GM19240 (cell line): Measurements from ENCODE around the gene CFC1.
"Not testable (repeated sequence)": the region's sequence is repeated elsewhere in the genome, so short reads cannot be mapped to it uniquely, and the experiment has no call there.

Experiments used
- DNase-seq: peaks from one replicate; pipeline ENCODE4 v3.0.0; 2011; ENCODE audit warnings: low spot score; ENCODE audit not compliant: insufficient read length

CFC1 gene

GRCh38 chr2:130599393-130599792 lies at the start of gene CFC1:
TSS of gene CFC1 (minus strand) at chr2:130599575. CDS start at chr2:130599287, 288 bp downstream.
- not testable (repeated sequence) for DNase-seq

- DNase-seq = not testable (repeated sequence)
These were observed 42.3 kb upstream of the CFC1 start for GRCh38 chr2:130641688-130642087.

- DNase-seq = not testable (repeated sequence)
These were observed 39.6 kb upstream of the CFC1 start for GRCh38 chr2:130638973-130639372.

DNA sequence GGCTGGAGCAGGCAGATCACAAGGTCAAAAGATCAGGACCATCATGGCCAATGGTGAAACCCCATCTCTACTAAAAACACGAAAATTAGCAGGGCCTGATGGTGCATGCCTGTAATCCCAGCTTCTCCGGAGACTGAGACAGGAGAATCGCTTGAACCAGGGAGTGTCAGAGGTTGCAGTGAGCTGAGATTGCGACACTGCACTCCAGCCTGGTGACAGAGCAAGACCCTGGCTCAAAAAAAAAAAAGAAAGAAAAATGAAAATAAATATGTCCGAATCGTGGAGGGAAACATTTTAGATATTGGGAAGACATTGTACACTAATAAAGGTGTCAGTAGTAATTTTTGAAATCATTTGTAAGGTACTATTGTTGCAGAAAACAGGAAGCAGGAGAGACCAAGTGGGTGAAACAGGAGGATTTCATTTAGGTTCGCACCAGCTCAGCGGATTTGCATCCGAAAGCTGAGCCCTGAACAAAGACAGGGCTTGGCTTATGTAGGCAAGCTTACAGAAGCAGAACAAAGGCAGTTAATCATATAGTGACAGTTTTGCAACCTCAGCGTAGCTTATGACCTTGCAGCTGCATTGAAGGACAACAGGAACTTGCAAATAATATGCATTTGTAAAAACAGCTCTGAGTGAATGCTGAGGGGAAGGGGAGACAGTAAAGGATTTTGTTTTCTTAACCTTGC lies 29.6 kb upstream of the CFC1 start:
- DNase-seq = not testable (repeated sequence)

DNA sequence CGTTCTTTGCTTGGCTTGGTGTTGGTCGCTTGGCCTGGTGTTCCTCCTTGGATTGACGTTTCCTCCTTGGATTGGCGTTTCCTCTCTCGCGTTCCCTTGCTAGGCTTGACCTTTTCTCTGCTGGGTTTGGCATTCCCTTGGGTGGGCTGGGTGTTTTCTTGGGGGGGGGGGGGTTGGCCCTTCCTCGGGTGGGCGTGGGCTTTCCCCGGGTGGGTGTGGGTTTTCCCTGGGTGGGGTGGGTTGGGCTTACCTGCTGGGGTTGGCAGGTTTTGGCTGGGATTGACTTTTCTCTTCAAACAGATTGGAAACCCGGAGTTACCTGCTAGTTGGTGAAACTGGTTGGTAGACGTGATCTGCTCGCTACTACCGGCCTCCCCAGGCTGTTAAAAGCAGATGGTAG lies 11.8 kb upstream of the CFC1 start, which contains the start of gene POTEJ:
TSS of gene POTEJ (plus strand) at position 301 of the 400 bp plus-strand sequence. CDS start at position 394, 93 bp downstream.
- DNase-seq = not testable (repeated sequence)

DNA sequence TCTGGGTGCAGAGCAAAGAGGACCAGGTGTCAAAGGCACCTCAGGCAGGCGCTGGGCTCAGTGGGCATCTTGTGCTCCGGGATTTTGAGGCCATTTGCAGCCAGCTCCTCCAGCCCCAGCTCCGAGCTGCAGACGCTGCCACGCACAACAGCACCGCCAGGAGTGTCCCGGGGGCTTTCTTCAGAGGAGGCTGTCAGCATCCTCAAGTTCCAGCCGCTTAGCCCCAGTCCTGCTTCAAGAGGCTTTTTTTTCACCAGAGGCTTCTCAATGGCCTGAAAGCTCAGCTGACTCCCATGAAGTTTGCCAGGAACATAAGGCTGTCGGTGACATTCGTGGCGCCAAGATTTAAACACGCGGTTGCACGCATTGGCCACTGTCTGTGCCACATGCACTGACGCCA lies 11.1 kb upstream of the CFC1 start:
- DNase-seq = not testable (repeated sequence)

GRCh38 chr2:130609002-130609920 lies 9.9 kb upstream of the CFC1 start:
- not testable (repeated sequence) for DNase-seq

- DNase-seq = not testable (repeated sequence)
These were observed 9.1 kb upstream of the CFC1 start for GRCh38 chr2:130608276-130609001.

DNA sequence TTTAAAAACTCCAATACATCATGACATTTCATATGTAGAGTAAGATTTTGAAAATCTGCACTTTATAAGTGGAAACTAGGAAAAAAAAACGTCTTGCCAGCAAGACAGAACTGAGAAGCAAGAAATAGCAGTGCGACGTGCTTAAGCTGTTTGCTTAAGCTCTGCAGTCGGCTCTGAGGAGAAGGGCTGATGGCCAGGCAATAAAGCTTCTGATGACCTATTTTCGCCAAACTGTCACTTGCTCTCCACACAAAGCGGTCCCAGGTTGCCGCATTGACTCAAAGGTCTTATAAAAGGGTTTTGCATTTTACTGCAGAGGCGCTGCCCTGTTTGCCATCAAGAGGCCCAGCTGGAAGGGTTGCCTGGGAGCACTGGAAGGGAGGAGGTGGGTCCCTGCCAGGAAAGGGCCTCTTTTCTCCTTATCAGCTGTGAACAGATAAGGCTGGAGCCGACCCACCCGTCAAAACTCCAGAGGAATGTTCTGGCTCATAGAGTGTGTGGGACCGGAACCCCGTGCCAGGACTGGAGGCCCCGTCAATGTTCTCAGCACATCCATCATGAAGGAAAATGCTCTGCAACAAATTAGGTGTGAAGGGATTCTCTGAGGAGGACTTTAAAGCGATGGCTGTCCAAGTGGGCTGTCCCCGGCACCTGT lies 2.4 kb upstream of the CFC1 start:
- not testable (repeated sequence) for DNase-seq

DNA sequence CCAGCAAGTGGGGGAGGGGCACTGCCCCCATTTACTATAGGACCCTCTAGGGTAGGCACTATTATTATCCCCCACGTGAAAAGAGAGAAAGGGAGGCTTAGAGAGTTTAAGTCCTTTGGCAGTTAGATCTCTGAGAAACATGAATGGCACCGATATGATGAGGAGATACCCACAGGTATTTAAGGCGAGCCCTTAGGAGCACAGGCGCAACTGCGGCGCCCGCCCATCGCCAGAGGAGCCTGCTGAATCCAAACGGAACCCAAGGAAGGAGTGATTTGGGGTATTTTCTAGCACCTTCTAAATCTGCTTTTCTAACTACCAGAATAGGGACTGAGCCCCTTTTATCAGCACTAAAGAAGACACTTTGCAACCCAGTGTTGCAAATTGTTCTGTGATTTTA lies 551 bp upstream of the CFC1 start:
- not testable (repeated sequence) for DNase-seq

DNA sequence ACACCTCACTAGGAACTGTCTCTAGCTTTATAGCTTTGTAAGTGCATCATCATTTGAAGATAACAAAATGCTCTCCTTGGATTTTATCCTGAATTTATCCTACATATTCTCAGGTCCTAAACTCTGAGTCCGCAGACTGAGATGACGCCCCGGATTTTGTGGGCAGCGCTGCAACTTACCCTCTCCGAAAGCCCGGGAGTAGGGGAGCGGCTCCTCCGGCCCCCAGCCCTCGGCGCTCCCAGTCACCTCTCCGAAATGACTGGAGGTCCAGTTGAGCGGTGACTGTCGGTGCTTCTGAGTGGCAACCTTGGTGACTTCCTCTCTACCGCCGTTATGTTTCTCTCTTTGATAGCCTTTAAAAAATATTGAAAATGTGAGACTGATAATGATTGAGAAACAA lies 912 bp downstream of the CFC1 start:
- DNase-seq = not testable (repeated sequence)

- not testable (repeated sequence) for DNase-seq
These were observed 1.4 kb downstream of the CFC1 start for GRCh38 chr2:130597994-130598393.

DNA sequence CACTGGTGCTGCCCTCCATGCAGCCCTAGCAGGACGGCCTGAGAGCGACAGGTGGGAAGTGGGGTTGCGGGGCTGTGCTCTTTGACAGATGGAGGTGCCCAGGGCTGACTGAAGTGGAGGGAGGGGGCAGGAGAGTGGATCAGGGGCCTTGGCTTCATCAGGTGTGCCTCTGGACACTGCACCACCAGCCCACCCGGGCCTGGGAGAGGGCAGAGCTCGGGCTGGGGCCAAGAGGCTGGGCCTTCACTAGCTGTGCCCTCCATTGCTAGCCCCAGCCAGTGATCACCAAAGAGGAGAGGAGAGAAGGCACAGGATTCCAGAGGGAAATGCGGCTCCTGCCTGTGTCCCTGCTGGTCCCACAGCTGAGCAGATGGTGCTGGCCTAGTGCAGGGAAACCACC lies 2.6 kb downstream of the CFC1 start:
- DNase-seq = not testable (repeated sequence)

DNA sequence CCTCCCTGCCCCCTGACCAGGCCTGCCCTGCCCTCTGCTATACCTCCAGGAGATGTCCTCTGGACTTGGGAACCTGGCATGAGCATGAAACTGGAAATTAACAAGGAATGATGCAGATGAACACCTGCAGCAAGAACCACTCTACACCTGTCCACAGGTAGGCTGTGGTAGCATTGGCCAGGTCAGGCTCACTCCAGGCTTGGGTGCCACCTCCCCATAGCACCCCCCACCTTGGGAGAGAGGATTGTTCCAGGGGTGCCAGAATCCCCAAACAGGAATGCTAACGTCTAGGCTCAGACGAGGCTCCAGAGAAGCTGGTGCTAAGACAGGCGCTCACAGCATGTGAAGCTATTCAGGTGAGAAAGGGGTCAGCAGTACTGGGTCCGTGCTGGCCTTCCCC lies 5.4 kb downstream of the CFC1 start:
- DNase-seq = not testable (repeated sequence)

GRCh38 chr2:130592791-130593414 lies 6.5 kb downstream of the CFC1 start:
- DNase-seq = not testable (repeated sequence)

GRCh38 chr2:130590842-130591359 lies 8.5 kb downstream of the CFC1 start:
- DNase-seq = not testable (repeated sequence)

DNA sequence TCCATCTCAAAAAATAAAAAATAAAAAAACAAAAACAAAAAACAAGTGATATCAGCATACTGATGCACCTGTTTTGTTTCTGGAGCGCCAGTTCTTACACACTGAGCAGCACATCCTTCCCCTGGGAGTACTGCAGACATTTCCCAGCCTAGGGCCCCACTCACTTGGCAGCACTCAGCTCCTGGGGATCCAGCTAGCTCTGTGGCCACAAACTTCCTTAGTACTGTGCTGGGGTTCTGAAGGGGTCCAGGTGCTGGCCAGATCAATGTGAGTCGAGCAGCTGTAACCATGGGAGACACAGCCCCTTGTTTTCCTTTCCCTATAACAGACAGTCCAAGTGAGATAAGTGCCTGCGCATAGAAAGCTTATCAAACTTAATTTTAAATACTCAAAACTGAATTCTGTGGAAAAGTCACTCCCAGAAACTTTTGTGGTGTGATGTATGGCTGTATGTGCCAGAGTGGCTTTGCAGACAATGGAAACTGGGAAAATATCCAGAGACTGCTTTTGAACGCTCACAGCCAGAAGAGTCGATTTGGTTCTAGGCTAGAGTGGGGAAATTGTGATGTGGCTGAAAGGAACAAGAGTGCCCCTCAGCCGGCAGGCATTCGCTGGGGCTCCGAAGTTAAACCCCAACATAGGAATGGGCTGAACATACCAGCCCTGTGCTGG lies 9.1 kb downstream of the CFC1 start:
- not testable (repeated sequence) for DNase-seq

DNA sequence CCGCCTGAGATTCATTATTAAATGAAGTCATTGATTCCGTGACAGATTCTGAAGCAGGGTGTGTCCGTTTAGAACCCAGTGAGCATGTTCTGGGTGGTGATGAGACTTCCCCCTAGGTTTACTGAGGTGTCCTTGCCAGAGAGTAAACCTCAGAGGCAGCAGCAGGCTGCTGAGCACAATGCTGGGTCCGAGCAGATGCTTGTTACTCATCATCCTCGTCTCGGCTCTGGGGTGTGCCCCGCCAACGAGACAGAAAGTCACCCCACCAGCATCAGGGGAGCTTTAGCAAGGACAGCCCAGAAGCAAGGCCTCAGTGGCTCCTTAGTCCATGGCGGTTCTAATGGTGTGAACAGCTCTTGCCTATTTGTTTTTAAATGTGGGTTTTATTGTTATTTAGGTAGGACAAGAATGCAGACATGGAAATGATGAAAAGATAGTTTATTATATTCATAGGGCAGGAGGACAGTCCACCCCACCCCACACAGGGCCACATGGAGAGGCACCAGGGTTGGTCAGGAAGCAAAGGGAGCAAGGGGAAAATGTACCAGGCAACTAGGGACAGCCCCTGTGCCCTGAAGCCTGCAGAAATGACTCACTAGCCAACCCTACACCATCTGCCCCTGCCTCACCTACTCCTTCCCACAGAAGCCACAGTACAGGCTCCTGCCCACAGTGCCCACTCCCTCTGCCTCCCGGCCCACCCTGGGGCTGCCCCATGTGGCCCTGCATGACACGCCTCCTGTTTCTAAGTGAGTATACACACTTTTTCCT lies 10.5 kb downstream of the CFC1 start:
- not testable (repeated sequence) for DNase-seq

DNA sequence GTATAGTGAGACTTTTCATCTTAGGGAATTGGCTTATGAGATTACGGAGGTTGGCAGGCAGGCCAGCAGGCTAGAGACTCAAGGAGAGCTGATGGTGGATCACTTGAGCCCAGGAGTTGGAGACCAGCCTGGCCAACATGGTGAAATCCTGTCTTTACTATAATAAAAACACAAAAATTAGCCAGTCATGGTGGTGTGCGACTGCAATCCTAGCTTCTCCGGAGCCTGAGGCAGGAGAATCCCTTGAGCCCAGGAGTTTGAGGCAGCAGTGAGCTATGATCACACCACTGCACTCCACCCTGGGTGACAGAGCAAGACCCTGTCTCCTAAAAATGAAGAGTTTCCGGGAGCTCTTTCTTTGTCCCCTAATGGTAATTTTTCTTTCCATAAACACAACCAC lies 14.6 kb downstream of the CFC1 start:
- not testable (repeated sequence) for DNase-seq
